LNCAP (cell line): ENCODE data around the gene STK32B.

Experiments used
- TF ChIP-seq, protein P1 (sequence below): fragments of 450-650 bp; IDR thresholded peaks from 2 replicates; pipeline ENCODE4 v1.5.1; 2017; ENCODE audit warnings: mild to moderate bottlenecking

The STK32B gene

DNA sequence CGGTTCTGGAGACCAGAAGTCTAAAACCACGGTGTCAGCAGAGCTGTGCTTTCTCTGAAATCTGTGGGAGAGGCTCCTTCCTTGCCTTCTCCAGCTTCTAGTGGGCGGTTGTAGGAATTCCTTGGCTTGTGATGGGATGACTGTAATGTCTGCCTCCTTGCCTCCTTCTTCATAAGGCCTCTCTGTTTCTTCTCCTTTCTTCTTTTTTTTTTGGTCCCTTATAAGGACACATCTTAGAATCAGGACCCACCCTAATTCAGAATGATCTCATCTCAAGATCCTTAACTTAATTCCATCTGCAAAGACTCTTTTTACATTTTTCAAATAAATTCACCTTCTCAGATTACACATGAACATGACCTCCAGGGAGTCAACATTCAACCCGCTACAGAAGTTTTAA is 186.9 kb downstream of the STK32B start:
- TF ChIP-seq, protein P1, sequence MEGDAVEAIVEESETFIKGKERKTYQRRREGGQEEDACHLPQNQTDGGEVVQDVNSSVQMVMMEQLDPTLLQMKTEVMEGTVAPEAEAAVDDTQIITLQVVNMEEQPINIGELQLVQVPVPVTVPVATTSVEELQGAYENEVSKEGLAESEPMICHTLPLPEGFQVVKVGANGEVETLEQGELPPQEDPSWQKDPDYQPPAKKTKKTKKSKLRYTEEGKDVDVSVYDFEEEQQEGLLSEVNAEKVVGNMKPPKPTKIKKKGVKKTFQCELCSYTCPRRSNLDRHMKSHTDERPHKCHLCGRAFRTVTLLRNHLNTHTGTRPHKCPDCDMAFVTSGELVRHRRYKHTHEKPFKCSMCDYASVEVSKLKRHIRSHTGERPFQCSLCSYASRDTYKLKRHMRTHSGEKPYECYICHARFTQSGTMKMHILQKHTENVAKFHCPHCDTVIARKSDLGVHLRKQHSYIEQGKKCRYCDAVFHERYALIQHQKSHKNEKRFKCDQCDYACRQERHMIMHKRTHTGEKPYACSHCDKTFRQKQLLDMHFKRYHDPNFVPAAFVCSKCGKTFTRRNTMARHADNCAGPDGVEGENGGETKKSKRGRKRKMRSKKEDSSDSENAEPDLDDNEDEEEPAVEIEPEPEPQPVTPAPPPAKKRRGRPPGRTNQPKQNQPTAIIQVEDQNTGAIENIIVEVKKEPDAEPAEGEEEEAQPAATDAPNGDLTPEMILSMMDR = no peak

DNA sequence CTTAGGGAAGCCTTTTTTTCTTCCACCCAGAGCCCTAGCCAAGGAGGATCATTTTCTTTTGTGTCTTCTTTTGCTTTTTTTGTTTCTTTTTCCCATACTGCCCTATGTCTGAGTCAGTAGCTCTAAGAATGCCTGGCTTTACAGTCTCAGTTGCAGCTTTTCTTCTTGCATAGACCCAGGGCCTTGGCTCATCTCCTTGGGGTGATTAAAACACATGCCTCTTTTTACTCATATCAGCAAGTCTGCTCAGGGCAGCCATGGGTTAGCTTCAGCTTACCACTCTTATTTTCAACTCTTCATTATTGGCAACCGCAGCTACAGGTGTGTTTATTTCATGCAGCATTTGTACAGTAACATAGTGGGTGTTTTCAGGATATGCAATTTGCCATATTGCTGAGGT is 196.5 kb downstream of the STK32B start:
- TF ChIP-seq, protein P1 = no peak

DNA sequence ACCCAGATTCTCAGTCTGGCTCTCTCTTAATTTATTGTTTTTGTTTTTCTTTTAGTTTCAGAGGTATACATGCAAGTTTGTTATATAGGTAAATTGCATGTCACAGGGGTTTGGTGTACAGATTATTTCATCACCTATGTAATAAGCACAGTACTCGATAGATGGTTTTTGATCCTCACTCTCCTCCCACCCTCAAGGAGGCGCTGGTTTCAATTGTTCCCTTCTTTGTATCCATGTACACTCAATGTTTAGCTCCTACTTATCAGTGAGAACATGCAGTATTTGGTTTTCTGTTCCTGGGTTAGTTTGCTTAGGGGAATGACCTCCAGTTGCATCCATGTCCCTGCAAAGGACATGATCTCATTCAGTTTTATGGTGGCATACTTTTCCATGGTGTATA is 198.4 kb downstream of the STK32B start:
- TF ChIP-seq, protein P1 = no peak

DNA sequence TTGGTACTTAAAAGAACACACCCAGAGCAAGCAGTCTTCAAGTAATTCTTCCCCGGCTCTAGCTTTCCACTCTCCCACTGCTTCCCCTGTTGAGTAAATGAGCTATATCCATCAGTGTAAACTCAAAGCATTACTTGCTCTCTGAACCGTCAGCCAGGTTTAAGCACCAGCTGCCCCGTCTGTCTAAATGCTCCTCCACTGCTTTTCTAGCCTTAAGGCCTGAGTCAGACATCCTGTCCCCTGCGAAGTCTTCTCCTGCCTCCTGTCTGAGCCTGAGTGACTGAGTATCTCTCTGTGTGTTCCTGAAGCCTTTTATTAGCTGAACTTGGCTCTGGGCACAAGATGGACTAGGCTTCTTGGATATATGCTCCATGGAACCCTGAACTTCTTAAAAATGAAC is 205.1 kb downstream of the STK32B start:
- TF ChIP-seq, protein P1 = no peak

DNA sequence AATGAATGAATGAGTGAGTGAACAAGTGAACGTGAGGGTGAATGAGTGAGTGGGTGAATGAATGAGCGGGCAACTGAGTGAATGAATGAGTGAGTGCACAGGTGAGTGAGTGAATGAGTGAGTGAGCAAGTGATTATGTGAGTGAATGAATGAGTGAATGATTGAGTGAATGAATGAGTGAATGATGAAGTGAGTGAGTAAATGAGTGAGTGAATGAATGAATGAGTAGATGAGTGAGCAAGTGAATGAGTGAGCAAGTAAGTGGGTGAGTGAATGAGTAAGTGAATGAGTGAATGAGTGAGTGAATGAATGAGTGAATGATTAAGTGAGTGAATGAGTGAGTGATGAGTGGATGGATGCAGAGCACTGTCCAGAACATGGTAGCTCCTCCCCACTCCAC is 205.8 kb downstream of the STK32B start:
- TF ChIP-seq, protein P1 = no peak

DNA sequence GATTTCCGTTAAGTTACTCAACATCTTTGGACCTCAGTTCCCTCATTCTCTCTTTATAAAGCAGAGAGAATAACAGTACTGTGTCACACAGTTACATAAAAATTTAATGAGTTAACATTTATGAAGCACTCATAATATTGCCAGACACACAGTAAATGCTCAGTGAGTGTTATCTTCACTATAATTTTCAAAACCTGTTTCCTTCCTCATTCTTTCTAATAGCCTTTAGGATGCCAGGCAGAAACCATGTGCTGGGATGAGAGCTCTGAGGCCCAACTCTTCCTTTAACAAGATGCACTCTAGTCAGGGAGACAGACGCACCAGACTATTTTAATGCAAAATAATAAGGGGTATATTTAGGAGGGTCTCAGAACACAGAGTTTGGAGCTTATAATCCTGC is 208.2 kb downstream of the STK32B start:
- TF ChIP-seq, protein P1 = no peak

DNA sequence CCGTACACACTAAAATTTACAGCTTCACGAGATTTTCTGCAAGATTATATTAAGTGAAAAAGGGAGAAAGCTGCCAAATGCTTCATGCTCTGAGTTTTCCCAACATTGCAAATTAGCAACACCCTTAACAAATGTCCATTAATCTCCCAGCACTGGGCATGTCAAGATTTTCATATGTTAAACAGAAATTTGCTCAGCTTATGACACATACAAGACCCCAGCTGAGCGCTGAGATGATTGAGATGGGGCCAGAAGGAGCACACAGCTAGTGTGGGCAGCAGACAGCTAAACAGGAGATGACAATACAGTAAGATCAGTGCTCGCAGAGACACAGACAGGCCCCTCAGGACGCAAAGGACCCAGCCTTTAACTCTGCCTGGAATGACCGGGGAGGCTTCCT is 208.8 kb downstream of the STK32B start:
- TF ChIP-seq, protein P1 = no peak

DNA sequence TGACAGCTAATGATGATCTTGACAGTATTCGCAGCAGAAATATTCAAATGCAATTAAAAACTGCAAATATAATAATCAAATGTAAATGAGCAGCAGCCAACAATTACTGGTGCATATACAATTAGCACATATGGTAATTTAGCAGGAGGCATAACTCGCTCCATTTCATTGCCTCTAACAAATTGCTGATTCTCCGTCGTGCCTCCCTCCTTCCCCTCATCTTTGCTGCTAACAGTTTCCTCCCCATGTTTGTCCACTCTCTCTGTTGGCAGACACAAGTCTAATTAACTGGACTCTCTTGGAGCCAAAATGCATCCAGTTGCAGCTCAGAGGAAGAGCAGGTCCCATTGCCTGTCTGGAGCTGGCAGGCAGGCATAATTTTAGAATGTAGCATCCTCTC is 210.6 kb downstream of the STK32B start:
- TF ChIP-seq, protein P1 = no peak
